CD8-positive, alpha-beta memory T cell (primary cell): ENCODE measurements around the gene RGP1. TPM values are rescaled to one million over a fixed set of nuclear protein-coding genes. Genes with fewer than 3 reads are reported as not detected.

Source experiments
- CTCF ChIA-PET: fragments of 350-600 bp; sonication (Branson Sonifier 250); formaldehyde crosslinking; loops from one replicate; lab custom pipeline; 2021; ENCODE audit warnings: antibody characterized with exemption; lab: Charles Lee
- POLR2A ChIA-PET: fragments of 350-600 bp; sonication (Branson Sonifier 250); formaldehyde crosslinking; loops from one replicate; lab custom pipeline; 2021; ENCODE audit warnings: antibody characterized with exemption; lab: Charles Lee
- DNase-seq, 5 donors: peaks; one replicate each; pipeline versions ENCODE4 v3.0.0 to v3.0.0-alpha.2; 2020 to 2022; ENCODE audit warnings: mixed read lengths in 1 of 5
- H3K27ac ChIP-seq: one replicate; pipeline ENCODE4 v1.7.0; 2013; ENCODE audit warnings: low read depth, mild to moderate bottlenecking, low read length, moderate library complexity
- H3K27me3 ChIP-seq: 2 replicates; pipeline ENCODE4 v1.7.0; 2013; ENCODE audit warnings: low read length, mild to moderate bottlenecking; ENCODE audit not compliant: insufficient read depth, poor library complexity, severe bottlenecking
- H3K36me3 ChIP-seq: 2 replicates; pipeline ENCODE4 v1.7.0; 2013; ENCODE audit warnings: mild to moderate bottlenecking, low read length, moderate library complexity; ENCODE audit not compliant: insufficient read depth
- H3K4me1 ChIP-seq: 2 replicates; pipeline ENCODE4 v1.7.0; 2013; ENCODE audit warnings: mild to moderate bottlenecking, low read length, moderate library complexity; ENCODE audit not compliant: insufficient read depth
- H3K4me3 ChIP-seq: 2 replicates; pipeline ENCODE4 v1.7.0; 2013; ENCODE audit warnings: mild to moderate bottlenecking, low read length
- H3K9me3 ChIP-seq: 2 replicates; pipeline ENCODE4 v1.7.0; 2013; ENCODE audit warnings: mild to moderate bottlenecking, low read length
- H3K27ac Mint-ChIP-seq, 8 donors: one replicate each; pipeline ENCODE4 v1.8.0; 2020 to 2021; ENCODE audit warnings: mixed read lengths in 8 of 8, mild to moderate bottlenecking in 6 of 8, inconsistent platforms in 3 of 8, moderate library complexity in 3 of 8
- H3K27me3 Mint-ChIP-seq, 2 donors: one replicate each; pipeline ENCODE4 v1.8.0; 2020 to 2021; ENCODE audit warnings: mixed read lengths in 2 of 2, mild to moderate bottlenecking in 1 of 2, moderate library complexity in 1 of 2
- H3K36me3 Mint-ChIP-seq, 3 donors: one replicate each; pipeline ENCODE4 v1.8.0; 2020 to 2021; ENCODE audit warnings: mixed read lengths in 3 of 3, inconsistent platforms in 1 of 3, mild to moderate bottlenecking in 1 of 3
- H3K4me1 Mint-ChIP-seq, 3 donors: one replicate each; pipeline ENCODE4 v1.8.0; 2020 to 2021; ENCODE audit warnings: mixed read lengths in 3 of 3, inconsistent platforms in 1 of 3, mild to moderate bottlenecking in 1 of 3
- H3K4me3 Mint-ChIP-seq, 7 donors: one replicate each; pipeline ENCODE4 v1.8.0; 2020 to 2021; ENCODE audit warnings: mixed read lengths in 7 of 7, mild to moderate bottlenecking in 6 of 7, moderate library complexity in 4 of 7, inconsistent platforms in 2 of 7
- H3K9me3 Mint-ChIP-seq, 5 donors: one replicate each; pipeline ENCODE4 v1.8.0; 2020 to 2022; ENCODE audit warnings: mixed read lengths in 5 of 5, mild to moderate bottlenecking in 3 of 5, moderate library complexity in 2 of 5, inconsistent platforms in 1 of 5
- polyA plus RNA-seq: library from polyadenylated mRNA; unstranded; fragments of 300-500 nt; fragmentation: Illumina TruSeq; gene quantifications from one replicate; pipeline ENCODE4 v1.2.3, GENCODE V29; 2021
- total RNA-seq, 2 experiments: library from RNA; stranded (reverse); gene quantifications; one replicate each; pipeline ENCODE4 v1.2.3, GENCODE V29; 2021

The RGP1 gene
- total and polyA plus RNA-seq, 3 experiments from 2014 or later, result 10.6 to 21.9 (median 19.9) TPM

DNA sequence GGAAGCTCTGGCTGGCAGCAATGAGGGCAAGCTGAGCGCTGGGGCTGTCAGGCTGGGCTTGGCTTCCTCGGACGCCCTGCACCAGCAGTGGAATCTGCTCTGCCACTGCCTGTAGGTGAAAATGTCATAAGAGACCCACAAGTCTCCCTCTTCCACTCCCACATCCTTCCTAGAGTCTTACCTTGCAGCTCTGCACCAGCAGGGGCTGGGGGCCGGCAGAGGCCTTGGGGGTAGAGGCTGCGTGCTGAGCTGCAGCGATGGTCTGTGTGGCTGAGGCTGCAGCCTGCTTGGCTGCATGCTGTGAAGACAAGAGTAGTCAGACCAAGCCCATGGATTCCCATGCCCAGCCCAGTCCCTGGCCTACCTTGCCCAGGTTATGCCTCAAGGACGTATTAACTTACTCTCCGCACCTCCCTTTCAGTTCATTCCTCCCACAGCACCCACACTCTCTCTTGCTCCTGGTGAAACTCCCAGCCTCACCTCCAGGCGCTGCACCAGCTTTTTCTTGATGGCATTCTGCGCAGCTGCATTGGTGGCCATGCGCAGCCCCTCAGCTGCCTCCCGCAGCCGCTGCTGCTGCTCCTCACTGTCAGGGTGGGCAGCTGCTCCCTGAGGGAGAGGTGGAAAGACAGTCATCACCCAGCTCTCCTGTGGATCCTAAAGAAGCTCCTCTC is 34.4 kb upstream of the RGP1 start:
- no peaks in the 10 kb centered on the region for H3K9me3 Mint-ChIP-seq
- no peaks in the 10 kb centered on the region for H3K4me1 ChIP-seq
- no peaks in the 10 kb centered on the region for H3K27me3 Mint-ChIP-seq
- no peak overlapping the region for H3K27ac ChIP-seq
- no peaks in the 10 kb centered on the region for H3K4me1 Mint-ChIP-seq
- no peaks in the 10 kb centered on the region for H3K9me3 ChIP-seq
- no peak overlapping the region for H3K4me3 Mint-ChIP-seq
- peaks cover 14 to 94% (median 21%) of the 10 kb centered on the region in 3 donors for H3K36me3 Mint-ChIP-seq
- no peaks in the 10 kb centered on the region for H3K27me3 ChIP-seq
- peaks cover 90% of the 10 kb centered on the region for H3K36me3 ChIP-seq
- no peak for DNase-seq
- H3K27ac Mint-ChIP-seq, result peak overlapping the region in 4 of 8 donors; percentile 7 to 75 (median 62)
- ChIA-PET CTCF (interaction anchor here (0.8 to 5.5 kb wide), 3 partner anchors 13 to 46 kb away, joined by 3 to 40 read pairs (median 3); no protein-coding TSS in a partner anchor), POLR2A (no interaction called here)
- H3K4me3 ChIP-seq, result no peak overlapping the region

DNA sequence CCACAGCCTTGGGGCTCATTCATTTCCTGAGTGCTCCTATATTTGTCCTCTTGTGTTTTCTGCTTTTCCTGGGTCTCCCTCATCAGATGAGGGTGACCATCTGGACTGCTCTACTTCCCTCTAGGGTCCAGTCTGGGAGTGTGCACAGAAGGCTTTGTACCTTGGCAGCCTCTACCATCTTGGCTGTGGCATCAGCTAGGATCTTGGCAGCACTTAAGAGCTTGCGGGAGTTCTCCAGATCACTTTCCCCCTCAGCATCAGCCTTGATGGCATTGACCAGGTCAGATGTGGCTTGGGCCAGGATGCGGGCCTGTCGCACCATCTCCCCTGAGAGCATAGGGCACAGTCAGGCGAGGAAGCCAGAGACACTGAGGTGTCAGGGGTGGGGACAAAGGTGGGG is 32.9 kb upstream of the RGP1 start:
- H3K27ac ChIP-seq, result no peak overlapping the region
- H3K9me3 Mint-ChIP-seq, result no peaks in the 10 kb centered on the region
- H3K4me3 ChIP-seq, result no peak overlapping the region
- no peaks in the 10 kb centered on the region for H3K4me1 ChIP-seq
- peak overlapping the region in 7 of 8 donors; percentile 29 to 92 (median 72) for H3K27ac Mint-ChIP-seq
- peaks cover 7 to 97% (median 20%) of the 10 kb centered on the region in 3 donors for H3K36me3 Mint-ChIP-seq
- H3K4me3 Mint-ChIP-seq, result no peak overlapping the region
- H3K27me3 ChIP-seq, result no peaks in the 10 kb centered on the region
- H3K9me3 ChIP-seq, result no peaks in the 10 kb centered on the region
- CTCF ChIA-PET, result interaction anchor here (0.7 to 2.5 kb wide), 5 partner anchors 10 to 55 kb away, joined by 3 to 15 read pairs (median 3); no protein-coding TSS in a partner anchor
- DNase-seq, result no peak
- POLR2A ChIA-PET, result interaction anchor here (0.5 kb wide), 1 partner anchor 179 kb away, joined by 6 read pairs; no protein-coding TSS in a partner anchor
- no peaks in the 10 kb centered on the region for H3K27me3 Mint-ChIP-seq
- no peaks in the 10 kb centered on the region for H3K4me1 Mint-ChIP-seq
- H3K36me3 ChIP-seq, result peaks cover 94% of the 10 kb centered on the region

DNA sequence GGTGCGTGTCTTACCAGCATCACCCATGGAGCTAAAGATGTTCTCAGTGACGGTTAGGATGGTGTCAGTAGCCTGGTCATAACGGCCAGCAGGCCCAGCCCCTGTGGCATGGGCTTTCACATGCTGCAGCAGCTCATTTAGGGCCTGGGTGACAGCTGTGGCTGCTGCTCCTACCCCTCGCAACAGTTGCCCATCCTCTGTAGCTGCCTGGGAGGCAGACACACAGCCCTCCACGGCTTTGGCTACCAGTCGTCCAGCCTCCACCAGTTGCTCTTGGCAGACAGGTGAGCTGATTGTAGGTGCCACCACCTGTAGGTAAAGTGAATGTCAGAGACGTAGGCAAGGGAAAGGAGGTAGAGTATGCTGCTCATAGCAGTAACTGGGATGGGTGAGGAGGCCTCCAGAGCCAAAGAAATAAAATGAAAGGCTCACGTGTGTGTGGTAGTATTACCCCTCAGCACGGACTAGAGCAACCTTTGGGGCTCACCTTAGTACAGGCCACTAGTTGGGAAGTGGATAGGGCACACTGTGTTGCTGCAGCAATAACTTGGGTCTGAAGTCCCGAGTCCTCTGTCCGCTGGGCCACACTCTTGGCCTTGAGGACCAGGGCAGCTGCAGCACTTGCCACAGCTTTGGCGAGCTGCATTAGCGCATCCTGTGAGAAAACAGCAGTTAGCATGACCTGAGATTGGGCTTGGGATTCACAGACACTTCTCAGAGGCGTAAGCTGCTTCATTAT is 31.8 kb upstream of the RGP1 start:
- Histone ChIP-seq H3K27ac (no peak overlapping the region), H3K9me3 (no peaks in the 10 kb centered on the region), H3K36me3 (peaks cover 94% of the 10 kb centered on the region), H3K27me3 (no peaks in the 10 kb centered on the region), H3K4me3 (no peak overlapping the region), H3K4me1 (no peaks in the 10 kb centered on the region)
- ChIA-PET POLR2A (no interaction called here), CTCF (interaction anchor here (0.6 to 2.5 kb wide), 4 partner anchors 9 to 53 kb away, joined by 3 to 15 read pairs (median 3); partner anchors contain the start of genes CREB3 and TLN1)
- DNase-seq, result no peak
- Mint-ChIP-seq H3K4me3 (no peak overlapping the region), H3K9me3 (no peaks in the 10 kb centered on the region), H3K36me3 (peaks cover 13 to 97% (median 30%) of the 10 kb centered on the region in 3 donors), H3K4me1 (peaks cover 0 to 9% (median 2%) of the 10 kb centered on the region in 3 donors), H3K27me3 (no peaks in the 10 kb centered on the region), H3K27ac (peak overlapping the region in 1 of 8 donors; percentile 26)

DNA sequence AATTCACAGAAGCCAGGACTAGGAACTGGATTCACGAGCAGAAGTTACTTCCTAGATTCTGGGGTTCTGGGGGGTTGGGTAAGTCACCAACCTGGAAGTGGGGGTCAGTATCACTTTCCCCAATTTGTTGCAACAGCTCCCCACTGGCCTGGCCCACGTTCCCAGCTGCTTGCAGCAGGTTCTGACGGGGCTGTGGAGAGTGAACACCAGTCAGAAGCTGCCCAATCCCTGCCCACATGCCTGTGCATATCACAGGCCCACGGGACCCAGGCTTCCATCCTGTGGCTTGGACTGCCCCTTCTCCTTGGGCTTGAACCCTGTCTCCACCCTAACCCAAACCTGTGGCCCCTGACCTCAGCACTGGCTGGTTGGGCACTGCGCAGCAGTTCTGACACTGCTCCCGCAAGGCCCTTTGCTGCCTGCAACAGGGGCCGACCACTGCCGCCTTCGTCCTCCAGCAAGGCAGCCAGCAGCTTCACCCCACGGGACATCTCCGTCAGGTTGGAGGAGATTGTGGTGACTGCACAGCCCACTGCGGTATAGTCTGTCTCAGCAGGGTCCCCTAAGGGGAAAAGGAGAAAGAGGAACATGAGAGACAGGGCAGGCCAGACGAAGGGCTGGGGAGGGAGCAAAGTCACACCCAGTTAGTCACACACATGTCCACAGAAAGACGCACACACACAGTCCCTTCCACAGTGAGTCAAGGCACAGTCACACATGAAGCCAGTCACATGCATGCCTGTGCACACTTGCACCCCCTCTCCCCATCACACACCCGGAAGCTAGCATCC is 30.2 kb upstream of the RGP1 start:
- Histone ChIP-seq H3K27ac (no peak overlapping the region), H3K9me3 (no peaks in the 10 kb centered on the region), H3K4me1 (no peaks in the 10 kb centered on the region), H3K36me3 (peaks cover 98% of the 10 kb centered on the region), H3K4me3 (no peak overlapping the region), H3K27me3 (no peaks in the 10 kb centered on the region)
- ChIA-PET CTCF (interaction anchor here (1.5 to 2.5 kb wide), 2 partner anchors 9 to 22 kb away, joined by 3 to 15 read pairs; no protein-coding TSS in a partner anchor), POLR2A (no interaction called here)
- DNase-seq, result no peak
- Mint-ChIP-seq H3K36me3 (peaks cover 13 to 98% (median 28%) of the 10 kb centered on the region in 3 donors), H3K4me1 (peaks cover 0 to 10% (median 2%) of the 10 kb centered on the region in 3 donors), H3K27me3 (no peaks in the 10 kb centered on the region), H3K4me3 (no peak overlapping the region), H3K27ac (peak overlapping the region in 1 of 8 donors; percentile 21), H3K9me3 (no peaks in the 10 kb centered on the region)

DNA sequence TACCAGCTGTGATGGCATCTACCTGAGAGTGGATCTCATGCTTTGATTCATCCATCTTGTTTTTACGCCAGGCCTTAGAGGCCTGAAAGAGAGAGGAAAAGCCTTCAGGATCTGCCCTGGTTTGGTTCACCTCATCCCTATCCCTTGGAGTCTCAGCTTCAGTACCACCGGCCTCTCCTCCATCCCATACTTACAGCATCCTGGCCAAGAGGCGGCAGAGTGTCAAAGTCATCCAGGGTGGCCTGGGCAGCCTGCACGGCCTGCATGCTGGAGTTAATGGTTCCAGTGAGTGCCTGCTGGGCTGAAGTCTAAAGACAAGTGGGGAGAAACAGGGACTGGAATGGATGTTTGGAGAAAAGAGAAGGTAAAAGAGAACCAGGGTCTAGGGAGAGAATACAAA is 29.5 kb upstream of the RGP1 start:
- peaks cover 2 to 12% (median 3%) of the 10 kb centered on the region in 3 donors for H3K4me1 Mint-ChIP-seq
- POLR2A ChIA-PET, result no interaction called here
- H3K36me3 Mint-ChIP-seq, result peaks cover 13 to 98% (median 30%) of the 10 kb centered on the region in 3 donors
- Histone ChIP-seq H3K4me3 (no peak overlapping the region), H3K9me3 (no peaks in the 10 kb centered on the region), H3K4me1 (no peaks in the 10 kb centered on the region), H3K27ac (no peak overlapping the region), H3K36me3 (peaks cover 98% of the 10 kb centered on the region), H3K27me3 (no peaks in the 10 kb centered on the region)
- DNase-seq, result no peak
- peak overlapping the region in 3 of 8 donors; percentile 45 to 76 (median 69) for H3K27ac Mint-ChIP-seq
- H3K9me3 Mint-ChIP-seq, result no peaks in the 10 kb centered on the region
- CTCF ChIA-PET, result interaction anchor here (1.5 kb wide), 1 partner anchor 8 kb away, joined by 3 read pairs; no protein-coding TSS in a partner anchor
- no peaks in the 10 kb centered on the region for H3K27me3 Mint-ChIP-seq
- H3K4me3 Mint-ChIP-seq, result no peak overlapping the region

DNA sequence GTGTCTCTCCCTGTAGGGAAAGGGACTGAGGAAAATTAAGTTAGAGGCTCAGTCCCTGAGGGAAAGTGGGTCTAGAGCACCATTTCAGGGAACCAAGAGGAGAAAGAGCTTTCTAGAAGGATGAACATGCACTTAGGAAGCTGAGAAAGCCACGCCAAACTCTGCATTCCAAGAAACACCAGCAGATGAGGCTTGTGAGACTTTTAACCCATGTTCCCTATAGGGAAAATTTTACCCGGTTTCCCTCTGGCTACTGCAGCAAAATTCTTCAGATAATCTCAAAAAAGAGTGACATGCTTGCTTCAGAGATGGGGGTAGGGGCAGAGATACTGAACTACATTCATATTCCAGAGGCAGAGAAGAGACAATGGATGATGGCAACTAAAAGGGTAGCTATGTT is 25.7 kb upstream of the RGP1 start:
- no peak overlapping the region for H3K27ac Mint-ChIP-seq
- POLR2A ChIA-PET, result interaction anchor here (1.3 kb wide), 1 partner anchor 9 kb away, joined by 4 read pairs; the partner anchor contains the start of genes CREB3 and TLN1
- no peak overlapping the region for H3K27ac ChIP-seq

DNA sequence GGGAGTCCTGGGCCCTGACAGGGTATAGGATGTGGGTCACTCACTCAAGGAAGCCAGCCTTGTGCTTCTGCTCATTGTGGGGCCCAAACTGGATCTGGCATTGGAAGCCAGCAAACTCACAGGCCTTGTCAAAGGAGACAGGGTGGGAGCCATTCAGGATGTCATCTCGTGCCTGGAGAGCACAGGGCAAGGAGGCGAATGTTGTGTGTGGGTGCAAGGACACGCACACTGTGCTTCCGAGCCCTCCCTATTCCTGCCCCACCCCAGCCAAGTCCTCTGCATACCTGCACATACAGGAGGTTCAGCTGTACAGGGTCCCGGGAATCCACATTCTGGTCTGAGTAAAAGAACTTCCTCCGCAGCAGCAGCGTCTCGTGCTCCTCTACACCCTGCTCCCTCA is 25.2 kb upstream of the RGP1 start:
- Mint-ChIP-seq H3K36me3 (peaks cover 10 to 78% (median 23%) of the 10 kb centered on the region in 3 donors), H3K27ac (peak overlapping the region in 1 of 8 donors; percentile 50), H3K4me3 (no peak overlapping the region), H3K4me1 (peaks cover 7 to 14% (median 10%) of the 10 kb centered on the region in 3 donors), H3K27me3 (no peaks in the 10 kb centered on the region), H3K9me3 (no peaks in the 10 kb centered on the region)
- H3K27me3 ChIP-seq, result no peaks in the 10 kb centered on the region
- peaks cover 26% of the 10 kb centered on the region for H3K4me1 ChIP-seq
- no peak overlapping the region for H3K4me3 ChIP-seq
- no peak for DNase-seq
- no peaks in the 10 kb centered on the region for H3K9me3 ChIP-seq
- POLR2A ChIA-PET, result no interaction called here
- CTCF ChIA-PET, result no interaction called here
- H3K36me3 ChIP-seq, result peaks cover 66% of the 10 kb centered on the region
- H3K27ac ChIP-seq, result no peak overlapping the region

More for the DNA sequence above, 25.7 kb upstream of the RGP1 start:
- Mint-ChIP-seq H3K4me1 (peaks cover 7 to 14% (median 10%) of the 10 kb centered on the region in 3 donors), H3K9me3 (no peaks in the 10 kb centered on the region), H3K27me3 (no peaks in the 10 kb centered on the region), H3K36me3 (peaks cover 10 to 83% (median 24%) of the 10 kb centered on the region in 3 donors), H3K4me3 (no peak overlapping the region)
- Histone ChIP-seq H3K36me3 (peaks cover 71% of the 10 kb centered on the region), H3K9me3 (no peaks in the 10 kb centered on the region), H3K4me3 (no peak overlapping the region), H3K4me1 (peaks cover 22% of the 10 kb centered on the region), H3K27me3 (no peaks in the 10 kb centered on the region)
- no peak for DNase-seq
- CTCF ChIA-PET, result no interaction called here
